Measurements from ENCODE around the gene HIVEP3. TPM values are rescaled to one million over a fixed set of nuclear protein-coding genes. Genes with fewer than 3 reads are reported as not detected.

HIVEP3 gene
- total and polyA plus RNA-seq, 2 of the 13 experiments (the other 11 are each of a cell fraction or from before 2014, with no cell fraction given): 0.05 TPM; not detected in 1

GRCh38 chr1:41537788-41538351, 380.9 kb downstream of the HIVEP3 start:
- CTCF ChIA-PET (ENCODE audit: low intra/inter-chr PET ratio, low total read pairs): no interaction called here
- ATAC-seq: no peak

More at GRCh38 chr1:41537788-41538351, 380.9 kb downstream of the HIVEP3 start:
- TF ChIP-seq, protein P1, sequence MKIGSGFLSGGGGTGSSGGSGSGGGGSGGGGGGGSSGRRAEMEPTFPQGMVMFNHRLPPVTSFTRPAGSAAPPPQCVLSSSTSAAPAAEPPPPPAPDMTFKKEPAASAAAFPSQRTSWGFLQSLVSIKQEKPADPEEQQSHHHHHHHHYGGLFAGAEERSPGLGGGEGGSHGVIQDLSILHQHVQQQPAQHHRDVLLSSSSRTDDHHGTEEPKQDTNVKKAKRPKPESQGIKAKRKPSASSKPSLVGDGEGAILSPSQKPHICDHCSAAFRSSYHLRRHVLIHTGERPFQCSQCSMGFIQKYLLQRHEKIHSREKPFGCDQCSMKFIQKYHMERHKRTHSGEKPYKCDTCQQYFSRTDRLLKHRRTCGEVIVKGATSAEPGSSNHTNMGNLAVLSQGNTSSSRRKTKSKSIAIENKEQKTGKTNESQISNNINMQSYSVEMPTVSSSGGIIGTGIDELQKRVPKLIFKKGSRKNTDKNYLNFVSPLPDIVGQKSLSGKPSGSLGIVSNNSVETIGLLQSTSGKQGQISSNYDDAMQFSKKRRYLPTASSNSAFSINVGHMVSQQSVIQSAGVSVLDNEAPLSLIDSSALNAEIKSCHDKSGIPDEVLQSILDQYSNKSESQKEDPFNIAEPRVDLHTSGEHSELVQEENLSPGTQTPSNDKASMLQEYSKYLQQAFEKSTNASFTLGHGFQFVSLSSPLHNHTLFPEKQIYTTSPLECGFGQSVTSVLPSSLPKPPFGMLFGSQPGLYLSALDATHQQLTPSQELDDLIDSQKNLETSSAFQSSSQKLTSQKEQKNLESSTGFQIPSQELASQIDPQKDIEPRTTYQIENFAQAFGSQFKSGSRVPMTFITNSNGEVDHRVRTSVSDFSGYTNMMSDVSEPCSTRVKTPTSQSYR (CRISPR knock-in tag; IDR thresholded peaks at IDR 0.05; ENCODE audit: borderline replicate concordance): no peak
- TF ChIP-seq ZNF451 (CRISPR knock-in tag; IDR thresholded peaks at IDR 0.05): no peak
- TF ChIP-seq ZBTB1 (CRISPR knock-in tag; IDR thresholded peaks at IDR 0.05; ENCODE audit: borderline replicate concordance): no peak
- TF ChIP-seq KLF6 (CRISPR knock-in tag; IDR thresholded peaks at IDR 0.05): no peak
- 0 out of 2 replicates have a peak, but pooled peaks have one; percentile 13 for TF ChIP-seq ZNF768 (CRISPR knock-in tag; IDR thresholded peaks at IDR 0.05)
- TF ChIP-seq SKIL (CRISPR knock-in tag; IDR thresholded peaks at IDR 0.05; ENCODE audit: borderline replicate concordance): no peak
- FAIRE-seq (no peak), DNase-seq (ENCODE audit: low spot score) (no peak)
- in situ Hi-C loops (cut with HindIII; ENCODE audit: extremely low pct_ligation_motif_present, low pct_unique_long_range_greater_than_20kb) (no loop called here), intact Hi-C loops (cut with micrococcal nuclease; ENCODE audit: unreplicated experiment) (no loop called here)
- POLR2A ChIA-PET: no interaction called here
- H3K9me3 ChIP-seq (ENCODE audit: low read length): no peaks in the 10 kb centered on the region
- no peak overlapping the region for H3K4me3 ChIP-seq (replicated peaks in 1 of 3; ENCODE audit: insufficient read depth in 1 of 3, low read depth in 2 of 3, low read length in 3 of 3)
- H3K9ac ChIP-seq (ENCODE audit: insufficient read depth, low read depth, low read length): no peak overlapping the region
- no peaks in the 10 kb centered on the region for H3K4me1 ChIP-seq (ENCODE audit: insufficient read depth, low read length)
- H3K4me2 ChIP-seq (ENCODE audit: low read depth, low read length): no peak overlapping the region
- WGBS (ENCODE audit: low lambda C conversion rate): 4% methylated on average over 7 of the region's 10 CpGs
- peaks cover 6 to 50% of the 10 kb centered on the region in 2 experiments; a peak in 4 of 5 replicates for H3K27me3 ChIP-seq (ENCODE audit: control insufficient read depth in 1 of 2, insufficient read depth in 2 of 2, low read length in 2 of 2)
- H2AFZ ChIP-seq (ENCODE audit: low read length): no peak overlapping the region
- no TSS peak for BruUV-seq (replicated peaks)
- no peaks in the 10 kb centered on the region for H4K20me1 ChIP-seq (ENCODE audit: insufficient read depth, low read length)
- H3K36me3 ChIP-seq (replicated peaks in 1 of 2; ENCODE audit: control insufficient read depth in 1 of 2, insufficient read depth in 2 of 2, low read length in 2 of 2): no peaks in the 10 kb centered on the region
- no peaks in the 10 kb centered on the region for H3K79me2 ChIP-seq (ENCODE audit: insufficient read depth, low read length)
- no peak overlapping the region for H3K27ac ChIP-seq (ENCODE audit: extremely low read length, insufficient read depth, low read length)

Measured in HepG2 (cell line).